HepG2 (cell line): ENCODE results near the gene PALS1. TPM values are rescaled to one million over a fixed set of nuclear protein-coding genes. Genes with fewer than 3 reads are reported as not detected.
A peak's percentile ranks its signal among the peaks of the same experiment; 100 is the strongest.

Experiments
- CEBPG ChIP-seq: IDR thresholded peaks from 2 replicates; pipeline ENCODE4 v1.6.1; 2016
- HMGA1 ChIP-seq: sonication (generic); formaldehyde crosslinking; conservative IDR thresholded peaks from 2 replicates; pipeline ENCODE4 v1.4.0; 2020; ENCODE audit warnings: missing genetic modification reagents
- MEIS2 ChIP-seq: sonication (generic); formaldehyde crosslinking; IDR thresholded peaks from 2 replicates; pipeline ENCODE4 v1.9.0; 2021; ENCODE audit warnings: mild to moderate bottlenecking, missing genetic modification reagents
- MTERF4 ChIP-seq: sonication (generic); formaldehyde crosslinking; IDR thresholded peaks from 2 replicates; pipeline ENCODE4 v1.8.0; 2023; ENCODE audit warnings: mild to moderate bottlenecking, missing genetic modification reagents
- MYC ChIP-seq: sonication (generic); formaldehyde crosslinking; IDR thresholded peaks from 2 replicates; pipeline ENCODE4 v1.9.0; 2021; ENCODE audit warnings: missing genetic modification reagents, borderline replicate concordance
- RXRA ChIP-seq: sonication (generic); formaldehyde crosslinking; IDR thresholded peaks from 2 replicates; pipeline ENCODE4 v1.5.1; 2020; ENCODE audit warnings: missing genetic modification reagents
- SP1 ChIP-seq, 2 experiments: fragments of 450-650 bp in 1 of 2; sonication (generic) in 1 of 2; formaldehyde crosslinking in 1 of 2; IDR thresholded peaks; 2 replicates each; pipeline versions ENCODE4 v1.4.0 to v1.6.1; 2016 to 2020; ENCODE audit warnings: missing genetic modification reagents in 1 of 2
- SRY ChIP-seq: sonication (generic); formaldehyde crosslinking; IDR thresholded peaks from 2 replicates; pipeline ENCODE4 v1.8.0; 2022; ENCODE audit warnings: mild to moderate bottlenecking, missing genetic modification reagents
- ZBTB40 ChIP-seq, 2 experiments: fragments of 450-650 bp in 1 of 2; sonication (generic) in 1 of 2; formaldehyde crosslinking in 1 of 2; IDR thresholded peaks; 2 replicates each; pipeline versions ENCODE4 v1.6.1 to v1.8.0; 2016 to 2022; ENCODE audit warnings: antibody characterized with exemption in 1 of 2, mild to moderate bottlenecking in 1 of 2, missing genetic modification reagents in 1 of 2
- ZFX ChIP-seq: sonication (generic); formaldehyde crosslinking; IDR thresholded peaks from 2 replicates; pipeline ENCODE4 v1.4.0; 2020; ENCODE audit warnings: mild to moderate bottlenecking, low read depth, missing genetic modification reagents, moderate library complexity
- ZFY ChIP-seq: sonication (generic); formaldehyde crosslinking; IDR thresholded peaks from 2 replicates; pipeline ENCODE4 v1.4.0; 2020; ENCODE audit warnings: missing genetic modification reagents
- ZNF205 ChIP-seq: IDR thresholded peaks from 2 replicates; pipeline ENCODE4 v1.6.1; 2018; ENCODE audit warnings: missing biosample characterization, missing genetic modification reagents
- ZNF280D ChIP-seq: sonication (generic); formaldehyde crosslinking; IDR thresholded peaks from 2 replicates; pipeline ENCODE4 v1.5.1; 2020; ENCODE audit warnings: mild to moderate bottlenecking, missing genetic modification reagents
- ZNF350 ChIP-seq: sonication (generic); formaldehyde crosslinking; IDR thresholded peaks from 2 replicates; pipeline ENCODE4 v1.4.0; 2020; ENCODE audit warnings: mild to moderate bottlenecking, low read depth, missing genetic modification reagents, borderline replicate concordance
- ZNF761 ChIP-seq: sonication (generic); formaldehyde crosslinking; conservative IDR thresholded peaks from 2 replicates; pipeline ENCODE4 v1.4.0; 2020; ENCODE audit warnings: mild to moderate bottlenecking, missing genetic modification reagents
- polyA plus RNA-seq, 8 experiments: library from polyadenylated mRNA; depleted of rRNA in 3 of 8; stranded (reverse) in 7 of 8; unstranded in 1 of 8; fragments of >200 nt; fragmentation: Illumina TruSeq in 4 of 8; extraction: Trizol in 4 of 8; gene quantifications; 2 replicates each; pipeline versions ENCODE4 v1.2.1 to v1.2.3, GENCODE V29; 2011 to 2016; ENCODE audit warnings: low read depth in 4 of 8, missing spikeins in 1 of 8, mixed read lengths in 1 of 8; ENCODE audit not compliant: insufficient read depth in 1 of 8
- total RNA-seq, 5 experiments: library from RNA; depleted of rRNA; stranded (reverse); fragments of >200 nt; fragmentation: Illumina TruSeq; extraction: Trizol; gene quantifications; 2 replicates each; pipeline ENCODE4 v1.2.3, GENCODE V29; 2016; ENCODE audit warnings: low read depth in 1 of 5

PALS1 gene
- total and polyA plus RNA-seq, 2 of the 13 experiments (the other 11 are each of a cell fraction or from before 2014, with no cell fraction given): 8.8 to 20.0 TPM

GRCh38 chr14:67241411-67242167 lies at the start of gene PALS1 (continued):
- TF ChIP-seq ZBTB40 (IDR thresholded peaks at IDR 0.05): no peak
- TF ChIP-seq ZBTB40 (CRISPR knock-in tag; IDR thresholded peaks at IDR 0.05): no peak
- peak; percentile 75 for TF ChIP-seq RXRA (CRISPR knock-in tag)
- TF ChIP-seq ZFY (CRISPR knock-in tag): peak; percentile 70; the same call in 1 of the 2 replicates
- TF ChIP-seq HMGA1 (CRISPR knock-in tag): no peak
- 0 out of 2 replicates have a peak, but pooled peaks have one; percentile 34 for TF ChIP-seq ZNF280D (CRISPR knock-in tag)
- TF ChIP-seq ZNF350: peak; percentile 58; the same call in 1 of the 2 replicates
- peak; percentile 68 for TF ChIP-seq MYC (CRISPR knock-in tag)
- peak; percentile 68; the same call in 1 of the 2 replicates for TF ChIP-seq MTERF4 (CRISPR knock-in tag)
- TF ChIP-seq ZNF205: 0 out of 2 replicates have a peak, but pooled peaks have one; percentile 61
- no peak for TF ChIP-seq SP1 (IDR thresholded peaks at IDR 0.05)
- 0 out of 2 replicates have a peak, but pooled peaks have one; percentile 15 for TF ChIP-seq SP1 (CRISPR knock-in tag; IDR thresholded peaks at IDR 0.05)
- peak; percentile 66; the same call in 1 of the 2 replicates for TF ChIP-seq ZNF761 (CRISPR knock-in tag)
- TF ChIP-seq ZFX: peak; percentile 71
- TF ChIP-seq SRY (CRISPR knock-in tag): no peak; the same call in 1 of the 2 replicates
- TF ChIP-seq CEBPG (CRISPR knock-in tag): peak; percentile 3; the same call in 1 of the 2 replicates
- peak; percentile 71; the same call in 1 of the 2 replicates for TF ChIP-seq MEIS2 (CRISPR knock-in tag)
